IMR-90 (cell line): Measurements from ENCODE around the gene DRAXIN. TPM values are rescaled to one million over a fixed set of nuclear protein-coding genes. Genes with fewer than 3 reads are reported as not detected.

Experiments
- ATAC-seq: fragments of 200-7000 bp; cut with Tn5 transposase; 2 replicates; pipeline ENCODE4 v1.9.1; 2020; ENCODE audit warnings: low read depth, mild to moderate bottlenecking, moderate library complexity
- BruUV-seq: library from RNA; stranded (reverse); fragments of 400-500 nt; replicated peaks from 2 replicates; lab custom pipeline; 2021; lab: Mats Ljungman, UMichigan
- CTCF ChIA-PET: fragments of 300-600 bp; formaldehyde crosslinking; extraction: SDS; loops from one replicate; lab custom pipeline; 2021; ENCODE audit warnings: antibody characterized with exemption; lab: Yijun Ruan, JAX
- POLR2A ChIA-PET: fragments of 300-600 bp; sonication (Branson Sonifier 250); formaldehyde crosslinking; loops from one replicate; lab custom pipeline; 2022; ENCODE audit warnings: antibody characterized with exemption; ENCODE audit not compliant: unreplicated experiment; lab: Charles Lee
- DNase-seq: peaks from one replicate; pipeline ENCODE4 v3.0.0; 2013
- H2AFZ ChIP-seq: replicated peaks from 2 replicates; pipeline ENCODE3; 2013; ENCODE audit warnings: low read length, mild to moderate bottlenecking; ENCODE audit not compliant: poor library complexity
- H2AK5ac ChIP-seq: 2 replicates; pipeline ENCODE4 v1.6.1; 2013; ENCODE audit warnings: low read depth, low read length, inconsistent platforms
- H2AK9ac ChIP-seq: replicated peaks from 2 replicates; pipeline ENCODE3; 2013; ENCODE audit warnings: mild to moderate bottlenecking, low read depth, low read length, moderate library complexity; ENCODE audit not compliant: poor library complexity
- H2BK120ac ChIP-seq: 2 replicates; pipeline ENCODE4 v1.6.1; 2013; ENCODE audit warnings: low read depth, low read length, inconsistent platforms
- H2BK15ac ChIP-seq: 3 replicates; pipeline ENCODE4 v1.6.1; 2013; ENCODE audit warnings: low read depth, low read length, inconsistent platforms
- H2BK20ac ChIP-seq: 2 replicates; pipeline ENCODE4 v1.6.1; 2013; ENCODE audit warnings: low read depth, mild to moderate bottlenecking, inconsistent platforms, low read length, moderate library complexity
- H2BK5ac ChIP-seq: 2 replicates; pipeline ENCODE4 v1.6.1; 2013; ENCODE audit warnings: mild to moderate bottlenecking, low read depth, low read length, inconsistent platforms; ENCODE audit not compliant: poor library complexity, severe bottlenecking
- H3K14ac ChIP-seq: replicated peaks from 2 replicates; pipeline ENCODE4 v1.6.1; 2013; ENCODE audit warnings: low read depth, low read length, inconsistent platforms
- H3K18ac ChIP-seq: 2 replicates; pipeline ENCODE4 v1.6.1; 2013; ENCODE audit warnings: low read depth, low read length, control low read depth
- H3K23ac ChIP-seq: 2 replicates; pipeline ENCODE4 v1.6.1; 2013; ENCODE audit warnings: low read depth, low read length, inconsistent platforms
- H3K27ac ChIP-seq: 2 replicates; pipeline ENCODE4 v1.5.1; 2013; ENCODE audit warnings: mild to moderate bottlenecking, control low read depth, low read length; ENCODE audit not compliant: insufficient read depth
- H3K27me3 ChIP-seq: 2 replicates; pipeline ENCODE4 v1.6.1; 2013; ENCODE audit warnings: low read length; ENCODE audit not compliant: control insufficient read depth, insufficient read depth
- H3K36me3 ChIP-seq: 2 replicates; pipeline ENCODE4 v1.6.1; 2013; ENCODE audit warnings: low read length, mixed read lengths; ENCODE audit not compliant: control insufficient read depth, insufficient read depth
- H3K4ac ChIP-seq: 2 replicates; pipeline ENCODE4 v1.6.1; 2013; ENCODE audit warnings: low read depth, low read length, inconsistent platforms
- H3K4me1 ChIP-seq: 2 replicates; pipeline ENCODE4 v1.6.1; 2013; ENCODE audit warnings: low read length, mixed read lengths; ENCODE audit not compliant: control insufficient read depth, insufficient read depth
- H3K4me2 ChIP-seq: 2 replicates; pipeline ENCODE4 v1.6.1; 2013; ENCODE audit warnings: low read depth, mild to moderate bottlenecking, control low read depth, low read length, moderate library complexity
- H3K4me3 ChIP-seq: 2 replicates; pipeline ENCODE4 v1.5.1; 2013; ENCODE audit warnings: low read depth, mild to moderate bottlenecking, control low read depth, low read length, moderate library complexity; ENCODE audit not compliant: insufficient read depth
- H3K56ac ChIP-seq: 2 replicates; pipeline ENCODE4 v1.6.1; 2013; ENCODE audit warnings: low read length, inconsistent platforms; ENCODE audit not compliant: insufficient read depth; ENCODE audit errors: extremely low read depth
- H3K79me1 ChIP-seq, 2 experiments: 2 replicates each; pipeline ENCODE4 v1.6.1; 2013; ENCODE audit warnings: low read length in 2 of 2, inconsistent platforms in 1 of 2, low read depth in 1 of 2
- H3K9ac ChIP-seq: 2 replicates; pipeline ENCODE4 v1.6.1; 2013; ENCODE audit warnings: low read depth, low read length, control low read depth
- H3K9me1 ChIP-seq: 2 replicates; pipeline ENCODE4 v1.6.1; 2013; ENCODE audit warnings: low read length, inconsistent platforms; ENCODE audit not compliant: insufficient read depth
- H3K9me3 ChIP-seq: 2 replicates; pipeline ENCODE4 v1.6.1; 2013; ENCODE audit warnings: low read length; ENCODE audit not compliant: control insufficient read depth, insufficient read depth
- H4K20me1 ChIP-seq: 2 replicates; pipeline ENCODE4 v1.6.1; 2013; ENCODE audit warnings: low read length, inconsistent platforms; ENCODE audit not compliant: insufficient read depth
- H4K5ac ChIP-seq: 2 replicates; pipeline ENCODE4 v1.6.1; 2013; ENCODE audit warnings: mild to moderate bottlenecking, low read depth, low read length, control low read depth
- H4K8ac ChIP-seq, 2 experiments: 2 replicates each; pipeline ENCODE4 v1.6.1; 2013; ENCODE audit warnings: low read depth in 2 of 2, low read length in 2 of 2, control low read depth in 1 of 2, inconsistent platforms in 1 of 2
- H4K91ac ChIP-seq: 2 replicates; pipeline ENCODE4 v1.6.1; 2013; ENCODE audit warnings: low read depth, low read length, inconsistent platforms; ENCODE audit not compliant: insufficient read depth
- BHLHE40 ChIP-seq: fragments of 150-350 bp; IDR thresholded peaks from 2 replicates; pipeline ENCODE4 v1.6.1; 2016; ENCODE audit warnings: mild to moderate bottlenecking, low read depth, low read length
- CEBPB ChIP-seq: IDR thresholded peaks from 2 replicates; pipeline ENCODE4 v1.6.1; 2012; ENCODE audit warnings: low read depth, low read length, improper control_type of control experiment
- CHD1 ChIP-seq: IDR thresholded peaks from 2 replicates; pipeline ENCODE4 v1.6.1; 2012; ENCODE audit warnings: low read depth, low read length, improper control_type of control experiment
- CTCF ChIP-seq: conservative IDR thresholded peaks from 2 replicates; pipeline ENCODE4 v1.5.1; 2012; ENCODE audit warnings: mild to moderate bottlenecking, low read depth, low read length, improper control_type of control experiment
- ELK1 ChIP-seq: fragments of 150-350 bp; IDR thresholded peaks from 2 replicates; pipeline ENCODE4 v1.6.1; 2016; ENCODE audit warnings: low read depth, mild to moderate bottlenecking, low read length, moderate library complexity, borderline replicate concordance
- FOS ChIP-seq: fragments of 150-350 bp; IDR thresholded peaks from 2 replicates; pipeline ENCODE4 v1.6.1; 2016; ENCODE audit warnings: low read depth, low read length
- MAFK ChIP-seq: IDR thresholded peaks from 2 replicates; pipeline ENCODE4 v1.6.1; 2012; ENCODE audit warnings: low read depth, low read length, improper control_type of control experiment
- MAZ ChIP-seq: IDR thresholded peaks from 2 replicates; pipeline ENCODE4 v1.6.1; 2012; ENCODE audit warnings: low read depth, mild to moderate bottlenecking, low read length, improper control_type of control experiment, moderate library complexity, borderline replicate concordance
- MXI1 ChIP-seq: IDR thresholded peaks from 2 replicates; pipeline ENCODE4 v1.6.1; 2012; ENCODE audit warnings: low read depth, mild to moderate bottlenecking, low read length, moderate library complexity, borderline replicate concordance
- NFE2L2 ChIP-seq: fragments of 150-350 bp; IDR thresholded peaks from 2 replicates; pipeline ENCODE4 v1.6.1; 2016; ENCODE audit warnings: low read depth, mild to moderate bottlenecking, low read length
- POLR2A ChIP-seq: IDR thresholded peaks from 2 replicates; pipeline ENCODE4 v1.6.1; 2012; ENCODE audit warnings: mild to moderate bottlenecking, low read depth, low read length
- RAD21 ChIP-seq: IDR thresholded peaks from 2 replicates; pipeline ENCODE4 v1.6.1; 2012; ENCODE audit warnings: low read length, improper control_type of control experiment
- RCOR1 ChIP-seq: IDR thresholded peaks from 2 replicates; pipeline ENCODE4 v1.6.1; 2012; ENCODE audit warnings: mild to moderate bottlenecking, low read length, improper control_type of control experiment; ENCODE audit not compliant: insufficient replicate concordance
- RFX5 ChIP-seq: IDR thresholded peaks from 2 replicates; pipeline ENCODE4 v1.8.0; 2012; ENCODE audit warnings: low read depth, mild to moderate bottlenecking, low read length, moderate library complexity
- SMC3 ChIP-seq: fragments of 150-350 bp; IDR thresholded peaks from 2 replicates; pipeline ENCODE4 v1.6.1; 2016; ENCODE audit warnings: low read depth, mild to moderate bottlenecking, antibody characterized with exemption, low read length, moderate library complexity
- USF2 ChIP-seq: fragments of 150-350 bp; IDR thresholded peaks from 2 replicates; pipeline ENCODE4 v1.6.1; 2017; ENCODE audit warnings: mild to moderate bottlenecking, antibody characterized with exemption, low read length, low read depth
- WGBS, 2 experiments: methylation state at CpG; one replicate each; pipeline versions ENCODE4 v1.1.5 to v1.1.7; 2013; ENCODE audit warnings: missing lambda C conversion rate in 2 of 2; ENCODE audit not compliant: insufficient read length in 1 of 2; ENCODE audit errors: extremely low coverage in 2 of 2; 5-methylcytosine and 5-hydroxymethylcytosine counted together
- dilution Hi-C: fragments of 300-500 bp; cut with HindIII; formaldehyde crosslinking; loops from one replicate; pipeline ENCODE4 v1.14.3; 2018; ENCODE audit warnings: low sequenced_read_pairs; ENCODE audit not compliant: unreplicated experiment
- in situ Hi-C: fragments of 300-500 bp; cut with MboI; formaldehyde crosslinking; loops from 3 replicates; pipeline ENCODE4 v1.14.3; 2019; ENCODE audit warnings: low sequenced_read_pairs, inconsistent platforms, mixed read lengths
- intact Hi-C: fragments of 100-400 bp; cut with micrococcal nuclease; formaldehyde crosslinking; loops from 2 replicates; pipeline ENCODE4 v1.10.0; 2022
- polyA plus RNA-seq, 3 experiments: library from polyadenylated mRNA; depleted of rRNA; stranded (reverse); fragments of >200 nt; gene quantifications; 2 replicates each; pipeline ENCODE4 v1.2.3, GENCODE V29; 2012; ENCODE audit warnings: low replicate concordance in 1 of 3
- total RNA-seq: library from RNA; depleted of rRNA; stranded (reverse); fragments of >200 nt; gene quantifications from 2 replicates; pipeline ENCODE4 v1.2.3, GENCODE V29; 2012

Gene DRAXIN
- total and polyA plus RNA-seq, 2 of the 4 experiments (the other 2 are of a cell fraction): under 0.01 to 0.02 TPM

GRCh38 chr1:11774753-11775152 lies 83.2 kb downstream of the DRAXIN start:
- no peaks in the 10 kb centered on the region for H3K36me3 ChIP-seq
- no peak overlapping the region for H2BK20ac ChIP-seq
- H3K18ac ChIP-seq: no peak overlapping the region
- no peak overlapping the region for H2BK5ac ChIP-seq
- in situ Hi-C loops: no loop called here
- intact Hi-C loops: no loop called here
- H3K4me2 ChIP-seq: no peak overlapping the region
- H3K56ac ChIP-seq: no peak overlapping the region
- no peak overlapping the region for H3K14ac ChIP-seq
- no peak overlapping the region for H3K23ac ChIP-seq
- no peak overlapping the region for H2BK15ac ChIP-seq
- no peak overlapping the region for H2AK5ac ChIP-seq
- H3K27me3 ChIP-seq: peaks cover 2% of the 10 kb centered on the region
- H3K9ac ChIP-seq: no peak overlapping the region
- H2AFZ ChIP-seq: no peak overlapping the region
- H3K9me3 ChIP-seq: no peaks in the 10 kb centered on the region
- POLR2A ChIA-PET: no interaction called here
- no peak overlapping the region for H2BK120ac ChIP-seq
- dilution Hi-C loops: no loop called here
- no peak for ATAC-seq
- 80% methylated on average over 5 of the region's 9 CpGs; no CpG with 5 or more reads in 1 of the 2 experiments for WGBS, 2 experiments
- TF ChIP-seq RFX5 (no peak), MAZ (no peak), NFE2L2 (no peak), CTCF (no peak), SMC3 (no peak), USF2 (no peak), CEBPB (no peak), CHD1 (no peak), RCOR1 (no peak), POLR2A (no peak), MXI1 (no peak), MAFK (no peak), RAD21 (no peak), BHLHE40 (no peak), ELK1 (no peak), FOS (no peak)
- no peak overlapping the region for H4K5ac ChIP-seq
- no peak for DNase-seq
- no peaks in the 10 kb centered on the region for H3K4me1 ChIP-seq
- H2AK9ac ChIP-seq: no peak overlapping the region
- no peaks in the 10 kb centered on the region for H3K9me1 ChIP-seq
- BruUV-seq: no TSS peak
- no peak overlapping the region for H4K8ac ChIP-seq
- H3K4ac ChIP-seq: no peak overlapping the region
- no peak overlapping the region for H3K27ac ChIP-seq
- no peak overlapping the region for H3K4me3 ChIP-seq
- CTCF ChIA-PET: no interaction called here
- no peaks in the 10 kb centered on the region for H3K79me1 ChIP-seq
- H4K91ac ChIP-seq: no peak overlapping the region
- H4K20me1 ChIP-seq: no peaks in the 10 kb centered on the region
